ENCODE data around the gene CELA2A. TPM values are rescaled to one million over a fixed set of nuclear protein-coding genes. Genes with fewer than 3 reads are reported as not detected.
"Not testable (repeated sequence)": the region's sequence is repeated elsewhere in the genome, so short reads cannot be mapped to it uniquely, and the experiment has no call there.

Gene CELA2A
- total RNA-seq, 2 donors from 2014 or later: 3.6 TPM; not detected in 1

- Histone ChIP-seq H3K9ac (ENCODE audit: low read depth in 2 of 2, low read length in 2 of 2) (no peak overlapping the region), H3K36me3 (no peaks in the 10 kb centered on the region), H3K4me1 (no peaks in the 10 kb centered on the region), H3K27me3 (no peaks in the 10 kb centered on the region), H3K27ac (no peak overlapping the region), H3K9me3 (no peaks in the 10 kb centered on the region), H3K4me3 (no peak overlapping the region)
- intact Hi-C loops (cut with DNase I): no loop called here
- no peak for TF ChIP-seq CTCF (IDR thresholded peaks at IDR 0.05)
- DNase-seq: no peak
These were observed 29.1 kb downstream of the CELA2A start for GRCh38 chr1:15485636-15486035.

GRCh38 chr1:15486844-15487610, 30.5 kb downstream of the CELA2A start:
- H3K27ac ChIP-seq; H3K9ac ChIP-seq (ENCODE audit: low read depth in 2 of 2, low read length in 2 of 2); DNase-seq; H3K4me3 ChIP-seq; H3K36me3 ChIP-seq; H3K4me1 ChIP-seq; intact Hi-C loops (cut with DNase I); H3K27me3 ChIP-seq; H3K9me3 ChIP-seq: not testable (repeated sequence)

GRCh38 chr1:15488371-15488770, 31.8 kb downstream of the CELA2A start:
- Histone ChIP-seq H3K4me3 (no peak overlapping the region), H3K27me3 (no peaks in the 10 kb centered on the region), H3K27ac (no peak overlapping the region), H3K9ac (ENCODE audit: low read depth in 2 of 2, low read length in 2 of 2) (no peak overlapping the region), H3K4me1 (no peaks in the 10 kb centered on the region), H3K9me3 (no peaks in the 10 kb centered on the region), H3K36me3 (no peaks in the 10 kb centered on the region)
- TF ChIP-seq CTCF (IDR thresholded peaks at IDR 0.05): no peak
- intact Hi-C loops (cut with DNase I): no loop called here
- DNase-seq: no peak

GRCh38 chr1:15489052-15489736, 32.7 kb downstream of the CELA2A start:
- no peaks in the 10 kb centered on the region for H3K27me3 ChIP-seq
- no peaks in the 10 kb centered on the region for H3K4me1 ChIP-seq
- TF ChIP-seq CTCF (IDR thresholded peaks at IDR 0.05): no peak
- H3K9ac ChIP-seq (ENCODE audit: low read depth in 2 of 2, low read length in 2 of 2): no peak overlapping the region
- H3K9me3 ChIP-seq: no peaks in the 10 kb centered on the region
- no peak overlapping the region for H3K27ac ChIP-seq
- intact Hi-C loops (cut with DNase I): no loop called here
- DNase-seq: no peak
- H3K4me3 ChIP-seq: no peak overlapping the region
- H3K36me3 ChIP-seq: no peaks in the 10 kb centered on the region

- H3K27ac ChIP-seq; H3K9ac ChIP-seq (ENCODE audit: low read depth in 2 of 2, low read length in 2 of 2); H3K27me3 ChIP-seq; intact Hi-C loops (cut with DNase I); H3K9me3 ChIP-seq; H3K4me3 ChIP-seq; H3K4me1 ChIP-seq; H3K36me3 ChIP-seq; DNase-seq: not testable (repeated sequence)
These were observed 34.5 kb downstream of the CELA2A start for GRCh38 chr1:15491010-15491409.

GRCh38 chr1:15492596-15492995, 36.1 kb downstream of the CELA2A start:
- DNase-seq: no peak
- Histone ChIP-seq H3K36me3 (no peaks in the 10 kb centered on the region), H3K9ac (ENCODE audit: low read depth in 2 of 2, low read length in 2 of 2) (no peak overlapping the region), H3K9me3 (no peaks in the 10 kb centered on the region), H3K4me1 (no peaks in the 10 kb centered on the region), H3K4me3 (no peak overlapping the region), H3K27me3 (no peaks in the 10 kb centered on the region), H3K27ac (no peak overlapping the region)
- intact Hi-C loops (cut with DNase I): no loop called here
- no peak for TF ChIP-seq CTCF (IDR thresholded peaks at IDR 0.05)
